GM23338 (cell line): ENCODE measurements around the gene STX17.

Source experiments
- CREB1 ChIP-seq: fragments of 250-450 bp; sonication (Bioruptor Pico); IDR thresholded peaks from 2 replicates; pipeline ENCODE4 v1.5.0; 2020; ENCODE audit warnings: low read depth, mild to moderate bottlenecking, moderate library complexity
- CTCF ChIP-seq, 2 experiments: fragments of 200-600 bp in 1 of 2; sonication (generic) in 1 of 2; conservative IDR thresholded peaks; 2 replicates each; pipeline versions ENCODE4 v1.5.1 to v1.6.1; 2016 to 2017; ENCODE audit warnings: antibody characterized with exemption in 2 of 2, low read depth in 2 of 2, mild to moderate bottlenecking in 2 of 2, moderate library complexity in 1 of 2
- EZH2 ChIP-seq: fragments of 200-600 bp; sonication (generic); IDR thresholded peaks from one replicate; pipeline ENCODE4 v1.8.0; 2017; ENCODE audit warnings: antibody characterized with exemption, mild to moderate bottlenecking, low read depth; ENCODE audit not compliant: unreplicated experiment
- EZH2phosphoT487 ChIP-seq: fragments of 200-600 bp; sonication (generic); IDR thresholded peaks from one replicate; pipeline ENCODE4 v1.8.1; 2018; ENCODE audit warnings: antibody characterized with exemption; ENCODE audit not compliant: unreplicated experiment
- JUNB ChIP-seq: IDR thresholded peaks from one replicate; pipeline ENCODE4 v1.6.1; 2016; ENCODE audit warnings: antibody characterized with exemption; ENCODE audit not compliant: unreplicated experiment
- POLR2AphosphoS5 ChIP-seq: IDR thresholded peaks from 2 replicates; pipeline ENCODE4 v1.6.1; 2016; ENCODE audit warnings: antibody characterized with exemption, low read depth
- REST ChIP-seq: IDR thresholded peaks from one replicate; pipeline ENCODE4 v1.6.1; 2018; ENCODE audit warnings: antibody characterized with exemption; ENCODE audit not compliant: unreplicated experiment
- ZNF331 ChIP-seq: fragments of 250-450 bp; sonication (Bioruptor Pico); IDR thresholded peaks from 2 replicates; pipeline ENCODE4 v1.5.0; 2020; ENCODE audit warnings: low read depth, mild to moderate bottlenecking, moderate library complexity

DNA sequence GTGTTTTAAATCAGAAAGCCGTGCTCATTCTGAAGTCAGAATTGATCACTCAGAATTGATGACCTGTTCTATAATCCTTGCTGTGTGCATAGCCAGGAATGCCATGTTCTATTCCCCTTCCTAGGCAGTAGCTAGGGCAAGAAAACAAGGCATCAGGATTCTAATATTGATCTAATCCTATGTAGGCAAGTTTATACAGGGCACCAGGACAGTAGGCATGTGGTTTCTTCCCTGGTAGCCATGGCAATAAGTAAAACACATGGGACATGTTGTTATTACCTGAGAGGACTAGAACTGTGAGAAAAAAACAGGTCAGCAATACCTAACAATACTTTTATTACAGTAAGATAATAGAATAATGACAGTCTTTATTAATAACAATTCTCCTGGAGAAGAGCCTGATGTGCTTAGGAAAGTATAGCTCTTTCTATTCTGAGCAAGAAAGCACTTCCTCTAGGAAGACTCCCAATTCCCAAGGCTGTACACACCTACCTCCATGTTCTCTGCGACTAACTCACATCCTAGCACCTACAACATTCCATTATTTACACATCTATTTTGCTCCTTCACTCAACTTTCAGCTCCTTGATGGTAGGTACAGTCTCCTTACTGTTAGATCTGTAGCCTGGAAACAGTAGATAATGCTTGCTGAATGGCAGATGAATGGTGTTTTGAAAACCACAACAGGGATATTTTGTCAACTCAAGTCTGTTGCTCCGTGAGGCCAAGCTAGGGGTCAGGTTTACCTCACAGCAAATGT is 70.8 kb downstream of the STX17 start:
- TF ChIP-seq POLR2AphosphoS5 (no peak), CTCF (conservative IDR thresholded peaks at IDR 0.05; ENCODE audit: low read depth in 2 of 2) (no peak), EZH2 (no peak), REST (no peak), JUNB (no peak), EZH2phosphoT487 (no peak), ZNF331 (CRISPR knock-in tag) (no peak), CREB1 (CRISPR knock-in tag) (no peak)
